Measurements from ENCODE around the gene ELP4. TPM values are rescaled to one million over a fixed set of nuclear protein-coding genes. Genes with fewer than 3 reads are reported as not detected.

Gene ELP4
- total and polyA plus RNA-seq, 9 of the 15 experiments (the other 6 are each of a cell fraction or from before 2014, with no cell fraction given) = 24.1 to 60.3 (median 38.7) TPM

DNA sequence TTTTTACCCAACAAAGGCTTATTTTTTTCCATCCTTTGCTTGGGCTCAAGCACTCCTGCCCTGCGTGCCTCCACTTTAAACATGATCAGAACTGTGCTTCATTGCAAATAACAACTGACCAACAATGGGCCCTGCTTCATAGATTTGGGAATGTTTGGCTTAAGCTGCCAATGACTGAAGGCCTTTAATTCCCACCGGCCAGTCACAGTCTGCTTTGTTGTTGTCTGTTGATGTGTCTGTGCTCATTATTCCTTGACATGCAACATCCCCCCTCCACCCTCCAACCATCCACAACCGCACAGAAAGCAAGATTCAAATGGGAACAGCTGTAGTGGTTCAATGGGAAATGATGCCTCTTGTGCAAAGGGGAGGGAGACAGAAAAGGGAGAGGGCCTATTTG, 278.5 kb downstream of the ELP4 start:
- CTCF ChIA-PET (ENCODE audit: low intra/inter-chr PET ratio) = no interaction called here
- Histone ChIP-seq H3K9me1 (ENCODE audit: control insufficient read depth, insufficient read depth, low read length) (no peaks in the 10 kb centered on the region), H3K36me3 (ENCODE audit: control insufficient read depth, insufficient read depth, low read length) (no peaks in the 10 kb centered on the region), H3K79me2 (ENCODE audit: control insufficient read depth, insufficient read depth, low read length) (no peaks in the 10 kb centered on the region), H2AFZ (ENCODE audit: low read depth, low read length) (no peak overlapping the region), H3K4me1 (replicated peaks in 1 of 2; ENCODE audit: control insufficient read depth in 2 of 2, insufficient read depth in 2 of 2, low read length in 2 of 2) (no peaks in the 10 kb centered on the region), H3K27ac (ENCODE audit: extremely low read depth, low read depth, low read length) (no peak overlapping the region), H3K27me3 (ENCODE audit: control insufficient read depth in 2 of 2, insufficient read depth in 2 of 2, low read length in 2 of 2) (no peaks in the 10 kb centered on the region), H4K20me1 (replicated peaks; ENCODE audit: control insufficient read depth, insufficient read depth, low read length) (no peaks in the 10 kb centered on the region), H3K4me3 (no peak overlapping the region), H3K4me2 (ENCODE audit: insufficient read depth, low read length) (no peak overlapping the region), H3K9ac (ENCODE audit: insufficient read depth in 1 of 2, low read depth in 2 of 2, low read length in 2 of 2) (no peak overlapping the region), H3K9me3 (replicated peaks; ENCODE audit: control insufficient read depth, insufficient read depth, low read depth, low read length) (no peaks in the 10 kb centered on the region)
- intact Hi-C loops (cut with micrococcal nuclease) = no loop called here
- 36% methylated on average over 3 of the region's 3 CpGs for WGBS (ENCODE audit: insufficient coverage, low coverage, missing lambda C conversion rate)
- POLR2A ChIA-PET = no interaction called here
- in situ Hi-C loops (cut with MboI) = no loop called here
- ATAC-seq (no peak), FAIRE-seq (no peak), DNase-seq (ENCODE audit: extremely low read depth in 1 of 4, low spot score in 3 of 4) (no peak)
- BruUV-seq (replicated peaks) = no TSS peak
- no peak for TF ChIP-seq ZNF134 (CRISPR knock-in tag; conservative IDR thresholded peaks at IDR 0.05)
- no peak for TF ChIP-seq SAP30 (IDR thresholded peaks at IDR 0.05; ENCODE audit: borderline replicate concordance, insufficient read depth, low read depth, low read length, poor library complexity, severe bottlenecking)
- no peak for TF ChIP-seq CCNT2 (IDR thresholded peaks at IDR 0.05; ENCODE audit: borderline replicate concordance, extremely low read depth, insufficient read length, low read depth, low read length)
- TF ChIP-seq ASH1L (IDR thresholded peaks at IDR 0.05; ENCODE audit: borderline replicate concordance, low read depth, partially characterized antibody) = no peak
- TF ChIP-seq NBN (IDR thresholded peaks at IDR 0.05; ENCODE audit: low read depth) = no peak
- TF ChIP-seq EP300 (IDR thresholded peaks at IDR 0.05; ENCODE audit: low read length) = no peak
- no peak for TF ChIP-seq ZFP36 (IDR thresholded peaks at IDR 0.05; ENCODE audit: low read depth, low read length, partially characterized antibody)
- no peak for TF ChIP-seq THRA (IDR thresholded peaks at IDR 0.05)
- no peak for TF ChIP-seq ZNF184 (CRISPR knock-in tag; IDR thresholded peaks at IDR 0.05)
- TF ChIP-seq MGA (IDR thresholded peaks at IDR 0.05) = no peak

Data from K562 (cell line).